ENCODE measurements around the gene RIIAD1. TPM values are rescaled to one million over a fixed set of nuclear protein-coding genes. Genes with fewer than 3 reads are reported as not detected.
"Not testable (repeated sequence)": the region's sequence is repeated elsewhere in the genome, so short reads cannot be mapped to it uniquely, and the experiment has no call there.

RIIAD1 gene
- total RNA-seq, 2 donors from 2014 or later: not detected

GRCh38 chr1:151716771-151717631, 4.3 kb upstream of the RIIAD1 start, which contains the start of gene CELF3:
CELF3 (minus strand) TSS chr1:151716803; CDS start chr1:151716020, 783 bp downstream.
- no peak for ATAC-seq (replicated peaks)
- Mint-ChIP-seq H3K4me3 (peak within 1 kb of the TSS; percentile 19), H3K36me3 (ENCODE audit: low read depth) (no peaks in the 10 kb centered on the region), H3K9me3 (no peaks in the 10 kb centered on the region), H3K27ac (no peak within 1 kb of the TSS), H3K4me1 (peaks cover 7% of the 10 kb centered on the region), H3K27me3 (peaks cover 51% of the 10 kb centered on the region)

GRCh38 chr1:151718011-151718431, 3.3 kb upstream of the RIIAD1 start:
- H3K27me3 Mint-ChIP-seq: peaks cover 51% of the 10 kb centered on the region
- no peak overlapping the region for H3K27ac Mint-ChIP-seq
- H3K4me3 Mint-ChIP-seq: peak overlapping the region; percentile 19
- ATAC-seq (replicated peaks): no peak
- no peaks in the 10 kb centered on the region for H3K36me3 Mint-ChIP-seq (ENCODE audit: low read depth)
- H3K9me3 Mint-ChIP-seq: no peaks in the 10 kb centered on the region
- peaks cover 7% of the 10 kb centered on the region for H3K4me1 Mint-ChIP-seq

- Mint-ChIP-seq H3K9me3 (no peaks in the 10 kb centered on the region), H3K27ac (no peak overlapping the region), H3K27me3 (peaks cover 51% of the 10 kb centered on the region), H3K4me3 (no peak overlapping the region), H3K36me3 (ENCODE audit: low read depth) (no peaks in the 10 kb centered on the region), H3K4me1 (peaks cover 7% of the 10 kb centered on the region)
- no peak for ATAC-seq (replicated peaks)
Observed at GRCh38 chr1:151718666-151719065, 2.7 kb upstream of the RIIAD1 start.

- no peaks in the 10 kb centered on the region for H3K9me3 Mint-ChIP-seq
- H3K27ac Mint-ChIP-seq: no peak overlapping the region
- peaks cover 7% of the 10 kb centered on the region for H3K4me1 Mint-ChIP-seq
- peaks cover 51% of the 10 kb centered on the region for H3K27me3 Mint-ChIP-seq
- no peaks in the 10 kb centered on the region for H3K36me3 Mint-ChIP-seq (ENCODE audit: low read depth)
- ATAC-seq (replicated peaks): no peak
- H3K4me3 Mint-ChIP-seq: peak overlapping the region; percentile 66
Observed at GRCh38 chr1:151720125-151720524, 1.2 kb upstream of the RIIAD1 start.

GRCh38 chr1:151720554-151720953, 768 bp upstream of the RIIAD1 start:
- Mint-ChIP-seq H3K36me3 (ENCODE audit: low read depth) (no peaks in the 10 kb centered on the region), H3K4me1 (peaks cover 7% of the 10 kb centered on the region), H3K4me3 (peak overlapping the region; percentile 66), H3K9me3 (no peaks in the 10 kb centered on the region), H3K27ac (no peak overlapping the region), H3K27me3 (peaks cover 49% of the 10 kb centered on the region)
- no peak for ATAC-seq (replicated peaks)

GRCh38 chr1:151721788-151722510, 627 bp downstream of the RIIAD1 start:
- Mint-ChIP-seq H3K9me3 (no peaks in the 10 kb centered on the region), H3K27ac (no peak overlapping the region), H3K36me3 (ENCODE audit: low read depth) (no peaks in the 10 kb centered on the region), H3K27me3 (peaks cover 50% of the 10 kb centered on the region), H3K4me3 (peak overlapping the region; percentile 66), H3K4me1 (peaks cover 4% of the 10 kb centered on the region)
- ATAC-seq (replicated peaks): no peak

- peaks cover 41% of the 10 kb centered on the region for H3K27me3 Mint-ChIP-seq
- no peak for ATAC-seq (replicated peaks)
- no peaks in the 10 kb centered on the region for H3K36me3 Mint-ChIP-seq (ENCODE audit: low read depth)
- no peak overlapping the region for H3K4me3 Mint-ChIP-seq
- H3K9me3 Mint-ChIP-seq: no peaks in the 10 kb centered on the region
- no peaks in the 10 kb centered on the region for H3K4me1 Mint-ChIP-seq
- no peak overlapping the region for H3K27ac Mint-ChIP-seq
Observed at GRCh38 chr1:151723726-151724370, 2.5 kb downstream of the RIIAD1 start.

GRCh38 chr1:151728151-151729054, 7.1 kb downstream of the RIIAD1 start:
- H3K27me3 Mint-ChIP-seq: peaks cover 42% of the 10 kb centered on the region

GRCh38 chr1:151729157-151729965, 8.0 kb downstream of the RIIAD1 start:
- H3K27ac Mint-ChIP-seq: no peak overlapping the region

More at GRCh38 chr1:151728151-151729054, 7.1 kb downstream of the RIIAD1 start:
- H3K4me3 Mint-ChIP-seq: no peak overlapping the region
- no peaks in the 10 kb centered on the region for H3K4me1 Mint-ChIP-seq
- H3K9me3 Mint-ChIP-seq: no peaks in the 10 kb centered on the region
- ATAC-seq (replicated peaks): no peak
- no peaks in the 10 kb centered on the region for H3K36me3 Mint-ChIP-seq (ENCODE audit: low read depth)
- no peak overlapping the region for H3K27ac Mint-ChIP-seq

GRCh38 chr1:151729966-151730291, 8.6 kb downstream of the RIIAD1 start:
- ATAC-seq (replicated peaks): no peak
- no peak overlapping the region for H3K4me3 Mint-ChIP-seq
- no peaks in the 10 kb centered on the region for H3K9me3 Mint-ChIP-seq
- peaks cover 37% of the 10 kb centered on the region for H3K27me3 Mint-ChIP-seq
- H3K4me1 Mint-ChIP-seq: no peaks in the 10 kb centered on the region
- no peak overlapping the region for H3K27ac Mint-ChIP-seq
- H3K36me3 Mint-ChIP-seq (ENCODE audit: low read depth): no peaks in the 10 kb centered on the region

More at GRCh38 chr1:151729157-151729965, 8.0 kb downstream of the RIIAD1 start:
- no peaks in the 10 kb centered on the region for H3K4me1 Mint-ChIP-seq
- no peak for ATAC-seq (replicated peaks)
- no peaks in the 10 kb centered on the region for H3K9me3 Mint-ChIP-seq
- H3K4me3 Mint-ChIP-seq: no peak overlapping the region
- H3K27me3 Mint-ChIP-seq: peaks cover 40% of the 10 kb centered on the region
- no peaks in the 10 kb centered on the region for H3K36me3 Mint-ChIP-seq (ENCODE audit: low read depth)

- no peak for ATAC-seq (replicated peaks)
- Mint-ChIP-seq H3K9me3 (no peaks in the 10 kb centered on the region), H3K27ac (no peak overlapping the region), H3K4me3 (no peak overlapping the region), H3K4me1 (no peaks in the 10 kb centered on the region), H3K27me3 (peaks cover 18% of the 10 kb centered on the region), H3K36me3 (ENCODE audit: low read depth) (no peaks in the 10 kb centered on the region)
Observed at GRCh38 chr1:151733126-151733525, 11.8 kb downstream of the RIIAD1 start.

- H3K4me1 Mint-ChIP-seq; H3K36me3 Mint-ChIP-seq (ENCODE audit: low read depth); H3K4me3 Mint-ChIP-seq; ATAC-seq (replicated peaks); H3K9me3 Mint-ChIP-seq; H3K27ac Mint-ChIP-seq: not testable (repeated sequence)
- peaks cover 14% of the 10 kb centered on the region for H3K27me3 Mint-ChIP-seq
Observed at GRCh38 chr1:151733995-151734394, 12.7 kb downstream of the RIIAD1 start.

GRCh38 chr1:151737026-151737425, 15.7 kb downstream of the RIIAD1 start:
- Mint-ChIP-seq H3K27me3 (peaks cover 4% of the 10 kb centered on the region), H3K36me3 (ENCODE audit: low read depth) (no peaks in the 10 kb centered on the region), H3K9me3 (no peaks in the 10 kb centered on the region), H3K27ac (no peak overlapping the region), H3K4me3 (no peak overlapping the region), H3K4me1 (no peaks in the 10 kb centered on the region)
- no peak for ATAC-seq (replicated peaks)
